HEK293 (cell line): Measurements from ENCODE around the gene IGSF9B.

Source experiments
- AEBP2 ChIP-seq: fragments of 450-650 bp; formaldehyde crosslinking; IDR thresholded peaks from 2 replicates; pipeline ENCODE4 v1.5.1; 2016; ENCODE audit warnings: missing biosample characterization, missing genetic modification characterization, borderline replicate concordance
- BCL6B ChIP-seq: fragments of 450-650 bp; formaldehyde crosslinking; IDR thresholded peaks from 2 replicates; pipeline ENCODE4 v1.5.1; 2017; ENCODE audit warnings: missing biosample characterization, missing genetic modification characterization
- CTCF ChIP-seq: fragments of 450-650 bp; formaldehyde crosslinking; IDR thresholded peaks from 2 replicates; pipeline ENCODE4 v1.5.1; 2016; ENCODE audit warnings: missing biosample characterization, missing genetic modification characterization
- HIC1 ChIP-seq: fragments of 450-650 bp; formaldehyde crosslinking; IDR thresholded peaks from 2 replicates; pipeline ENCODE4 v1.5.1; 2016; ENCODE audit warnings: missing biosample characterization, missing genetic modification characterization
- REST ChIP-seq: fragments of 450-650 bp; formaldehyde crosslinking; IDR thresholded peaks from 2 replicates; pipeline ENCODE4 v1.5.1; 2016; ENCODE audit warnings: missing biosample characterization, missing genetic modification characterization
- SALL2 ChIP-seq: fragments of 450-650 bp; formaldehyde crosslinking; IDR thresholded peaks from 2 replicates; pipeline ENCODE4 v1.5.0; 2017; ENCODE audit warnings: missing biosample characterization, mild to moderate bottlenecking, missing genetic modification characterization, borderline replicate concordance
- SETDB1 ChIP-seq: IDR thresholded peaks from one replicate; pipeline ENCODE4 v1.6.1; 2017; ENCODE audit warnings: mild to moderate bottlenecking, low read length, moderate library complexity, mixed read lengths; ENCODE audit not compliant: insufficient read length
- ZBTB26 ChIP-seq: fragments of 450-650 bp; formaldehyde crosslinking; optimal IDR thresholded peaks from 2 replicates; pipeline ENCODE3; 2016; ENCODE audit warnings: missing biosample characterization, mild to moderate bottlenecking, missing genetic modification characterization
- ZNF530 ChIP-seq: fragments of 450-650 bp; formaldehyde crosslinking; IDR thresholded peaks from 2 replicates; pipeline ENCODE4 v1.5.1; 2016; ENCODE audit warnings: low read depth, missing biosample characterization, missing genetic modification characterization

GRCh38 chr11:133975488-133975849, 18.7 kb upstream of the IGSF9B start:
- no peak for TF ChIP-seq HIC1
- TF ChIP-seq AEBP2 (tag by site-specific recombination), result no peak
- no peak for TF ChIP-seq ZBTB26 (tag by site-specific recombination)
- TF ChIP-seq CTCF, result no peak
- TF ChIP-seq SALL2 (tag by site-specific recombination), result no peak
- TF ChIP-seq SETDB1, result no peak
- TF ChIP-seq BCL6B (tag by site-specific recombination), result no peak
- TF ChIP-seq REST (tag by site-specific recombination), result no peak
- TF ChIP-seq ZNF530 (tag by site-specific recombination), result no peak
